Activated naive CD8-positive, alpha-beta T cell treated with anti-CD3 and anti-CD28 coated beads, Interleukin-2, amount 50 U/mL, for 24 hours (primary cell): Measurements from ENCODE around the gene CLSTN3.

Source experiments
- ATAC-seq: fragments of 150-1000 bp; cut with Tn5 transposase; one replicate; pipeline ENCODE4 v1.10.0; 2021
- DNase-seq: peaks from one replicate; pipeline ENCODE4 v3.0.0; 2021
- H3K27ac Mint-ChIP-seq: one replicate; pipeline ENCODE4 v1.8.0; 2021; ENCODE audit warnings: mild to moderate bottlenecking, mixed read lengths
- H3K27me3 Mint-ChIP-seq: one replicate; pipeline ENCODE4 v1.8.0; 2021; ENCODE audit warnings: mixed read lengths
- H3K36me3 Mint-ChIP-seq: one replicate; pipeline ENCODE4 v1.8.0; 2021; ENCODE audit warnings: low read depth, mixed read lengths
- H3K4me1 Mint-ChIP-seq: one replicate; pipeline ENCODE4 v1.8.0; 2021; ENCODE audit warnings: mixed read lengths
- H3K4me3 Mint-ChIP-seq: one replicate; pipeline ENCODE4 v1.8.0; 2021; ENCODE audit warnings: mild to moderate bottlenecking, moderate library complexity, mixed read lengths
- H3K9me3 Mint-ChIP-seq: one replicate; pipeline ENCODE4 v1.8.0; 2021; ENCODE audit warnings: mixed read lengths

CLSTN3 gene

DNA sequence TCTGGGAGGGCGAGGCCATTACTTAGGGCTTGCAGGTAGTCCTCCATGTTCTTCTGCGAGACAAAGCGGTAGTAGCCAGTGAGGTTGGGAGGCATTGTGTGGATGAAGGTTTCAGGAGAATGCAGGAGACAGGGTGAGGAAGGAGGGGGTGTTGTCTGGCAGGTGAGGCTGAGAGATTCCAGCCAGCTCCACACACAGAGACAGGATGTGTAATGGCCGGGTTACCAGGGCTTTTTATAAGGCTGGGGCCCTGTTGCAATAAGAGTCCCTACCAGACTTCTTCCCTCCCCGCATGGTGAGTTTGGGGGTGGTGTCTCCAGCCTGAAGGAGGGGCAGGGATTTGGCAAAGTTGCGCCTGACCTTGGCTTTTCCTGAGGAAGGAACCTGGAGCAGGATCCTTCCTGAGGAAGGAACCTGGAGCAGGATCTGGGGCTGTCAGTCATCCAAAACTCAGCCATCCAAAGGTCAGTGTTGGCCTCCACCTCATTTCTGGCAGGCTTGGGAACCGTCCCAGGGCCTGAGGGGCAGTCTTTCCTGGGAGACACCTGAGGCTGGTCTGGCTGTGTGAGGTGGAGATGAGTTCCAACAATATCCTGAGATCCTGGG, 1.4 kb upstream of the CLSTN3 start, which contains the start of gene RBP5:
TSS of gene RBP5 (minus strand) at position 209 of the 606 bp plus-strand sequence. CDS start at position 95, 114 bp downstream.
- Mint-ChIP-seq H3K4me1 (peaks cover 43% of the 10 kb centered on the region), H3K27ac (no peak within 1 kb of the TSS), H3K27me3 (no peaks in the 10 kb centered on the region), H3K36me3 (peaks cover 4% of the 10 kb centered on the region), H3K9me3 (no peaks in the 10 kb centered on the region), H3K4me3 (peak within 1 kb of the TSS; percentile 87)
- ATAC-seq (no peak), DNase-seq (no peak)

DNA sequence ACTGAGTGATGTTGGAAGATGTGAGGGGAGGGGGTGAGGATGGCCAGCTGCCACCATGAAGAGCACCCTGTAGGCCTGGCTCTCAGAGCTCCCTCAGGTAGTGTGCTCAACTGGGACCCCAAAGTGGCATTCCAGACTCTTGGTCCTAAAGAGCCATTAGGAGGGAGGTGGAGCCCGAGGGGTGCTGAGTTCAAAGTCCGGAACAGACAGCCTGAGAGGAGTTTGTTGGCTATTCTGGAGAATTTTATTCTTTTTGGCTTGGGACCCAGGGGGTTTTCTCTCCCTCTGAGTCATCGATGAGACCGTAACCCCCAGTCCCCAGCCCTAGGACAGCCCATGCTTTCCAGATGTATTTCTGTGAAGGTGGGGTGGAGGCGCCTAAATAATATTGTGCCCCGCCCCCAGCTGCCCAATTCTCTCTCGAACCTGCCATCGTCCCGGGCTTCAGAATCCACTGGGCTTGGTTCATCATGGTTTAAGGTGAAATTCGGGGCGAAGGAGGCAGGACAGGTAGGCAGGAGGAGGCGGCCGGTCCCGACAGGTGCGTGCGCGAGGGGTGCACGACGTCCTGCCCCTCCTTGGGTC, 792 bp upstream of the CLSTN3 start:
- Mint-ChIP-seq H3K4me3 (peak overlapping the region; percentile 87), H3K9me3 (no peaks in the 10 kb centered on the region), H3K36me3 (peaks cover 4% of the 10 kb centered on the region), H3K4me1 (peaks cover 43% of the 10 kb centered on the region), H3K27me3 (no peaks in the 10 kb centered on the region), H3K27ac (no peak overlapping the region)
- ATAC-seq = no peak
- no peak for DNase-seq

DNA sequence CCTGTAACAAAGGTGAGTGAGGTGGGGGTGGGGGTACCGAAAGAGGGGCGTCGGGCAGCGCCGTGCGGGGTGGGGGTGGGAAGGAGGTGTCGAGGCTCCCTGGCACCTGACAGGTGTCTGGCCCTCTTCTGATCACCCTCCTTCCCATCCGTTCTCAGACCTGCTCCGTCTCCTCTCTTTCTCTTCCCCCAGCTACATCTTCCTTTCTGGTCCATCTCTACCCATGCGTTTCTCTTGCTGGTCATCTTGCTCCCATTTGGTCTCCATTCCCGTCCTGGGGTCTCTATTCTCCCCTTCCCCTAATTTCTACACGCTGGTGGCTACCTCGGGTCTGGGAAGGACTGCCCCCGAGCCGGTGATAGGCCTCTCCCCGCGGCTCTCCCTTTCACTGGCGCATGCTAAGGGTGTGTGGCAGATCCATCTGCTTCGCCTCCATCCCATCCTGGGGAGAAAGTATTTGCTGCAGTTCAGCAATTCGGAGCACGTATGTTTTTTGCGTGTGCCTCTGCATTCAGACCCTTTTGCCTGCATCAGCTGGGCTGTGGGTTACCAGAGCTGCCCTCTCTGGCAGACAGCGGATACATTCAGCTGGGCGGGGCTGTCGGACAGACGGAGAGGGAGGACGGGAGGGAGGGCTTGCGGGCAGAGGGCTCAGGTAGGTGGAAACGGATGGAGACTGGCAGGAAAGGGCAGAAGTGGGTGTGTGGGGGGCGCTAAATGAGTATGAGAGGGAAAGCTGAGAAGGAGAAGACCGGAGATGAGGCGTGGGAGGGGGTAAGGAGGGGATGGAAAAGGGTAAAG, 730 bp downstream of the CLSTN3 start:
- Mint-ChIP-seq H3K4me1 (peaks cover 34% of the 10 kb centered on the region), H3K36me3 (peaks cover 8% of the 10 kb centered on the region)

DNA sequence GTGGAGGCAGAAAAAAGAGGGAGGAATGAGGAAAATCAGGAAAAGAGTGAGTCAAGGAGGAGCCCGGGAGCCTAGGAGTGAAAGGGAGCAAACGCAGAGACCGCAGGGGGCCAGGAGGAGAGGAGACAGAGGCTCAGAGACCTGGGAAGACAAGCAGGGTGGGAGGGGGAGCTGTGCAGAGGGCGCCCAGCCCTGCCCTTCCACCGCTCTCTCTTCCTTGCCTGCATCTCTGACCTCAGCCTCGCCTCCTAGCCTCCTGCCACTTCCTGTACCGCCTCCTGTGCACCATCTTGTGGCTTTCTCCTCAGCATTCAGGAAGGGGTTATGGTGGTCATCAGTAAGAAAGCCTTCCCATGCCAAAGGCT, 1.3 kb downstream of the CLSTN3 start:
- H3K4me1 Mint-ChIP-seq = peaks cover 34% of the 10 kb centered on the region
- H3K27me3 Mint-ChIP-seq = no peaks in the 10 kb centered on the region
- no peaks in the 10 kb centered on the region for H3K9me3 Mint-ChIP-seq
- H3K36me3 Mint-ChIP-seq = peaks cover 8% of the 10 kb centered on the region
- ATAC-seq (peak; percentile 64), DNase-seq (peak; percentile 51)
- peak overlapping the region; percentile 50 for H3K27ac Mint-ChIP-seq
- H3K4me3 Mint-ChIP-seq = peak overlapping the region; percentile 87

More for the DNA sequence above, 730 bp downstream of the CLSTN3 start:
- Mint-ChIP-seq H3K27ac (peak overlapping the region; percentile 50), H3K27me3 (no peaks in the 10 kb centered on the region), H3K4me3 (peak overlapping the region; percentile 87), H3K9me3 (no peaks in the 10 kb centered on the region)
- peak; percentile 73 for DNase-seq
- ATAC-seq = peak; percentile 65

DNA sequence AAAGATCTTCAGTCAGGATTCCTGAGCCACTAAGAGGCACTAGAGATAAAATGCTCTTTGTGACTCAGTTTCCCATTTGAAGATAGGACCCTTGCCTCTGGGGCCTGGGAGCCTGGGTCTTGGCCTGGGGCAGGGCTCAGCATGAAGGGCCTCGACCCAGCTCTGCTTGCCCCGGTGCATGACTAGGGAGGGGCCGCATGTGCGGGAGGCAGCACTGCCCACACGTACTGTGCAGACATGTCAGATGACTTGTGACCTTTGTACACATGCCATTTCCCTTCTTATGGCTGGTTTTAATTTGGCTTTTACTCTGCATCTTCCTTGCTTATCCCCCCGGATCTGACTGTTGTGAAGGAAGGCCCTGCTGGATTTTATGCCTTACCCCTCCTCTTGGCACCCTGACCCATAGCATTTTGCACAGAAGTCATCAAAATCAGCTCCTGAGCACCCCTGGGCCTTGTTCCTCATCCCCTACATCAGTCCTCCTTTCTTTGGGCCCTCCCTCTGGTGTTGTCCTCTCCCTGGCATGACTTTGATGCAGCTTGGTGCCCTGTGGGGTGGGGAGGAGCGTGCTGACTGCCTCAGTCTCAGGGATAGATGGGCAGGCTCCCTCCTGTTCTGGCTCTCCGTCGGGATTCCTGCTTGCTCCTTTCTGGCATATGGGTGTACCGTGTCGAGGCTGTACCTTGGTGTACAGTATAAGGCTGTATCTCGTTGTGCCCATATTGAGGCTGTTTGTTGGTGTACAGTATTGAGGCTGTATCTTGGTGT, 4.4 kb downstream of the CLSTN3 start:
- peaks cover 11% of the 10 kb centered on the region for H3K36me3 Mint-ChIP-seq
- no peak overlapping the region for H3K4me3 Mint-ChIP-seq

DNA sequence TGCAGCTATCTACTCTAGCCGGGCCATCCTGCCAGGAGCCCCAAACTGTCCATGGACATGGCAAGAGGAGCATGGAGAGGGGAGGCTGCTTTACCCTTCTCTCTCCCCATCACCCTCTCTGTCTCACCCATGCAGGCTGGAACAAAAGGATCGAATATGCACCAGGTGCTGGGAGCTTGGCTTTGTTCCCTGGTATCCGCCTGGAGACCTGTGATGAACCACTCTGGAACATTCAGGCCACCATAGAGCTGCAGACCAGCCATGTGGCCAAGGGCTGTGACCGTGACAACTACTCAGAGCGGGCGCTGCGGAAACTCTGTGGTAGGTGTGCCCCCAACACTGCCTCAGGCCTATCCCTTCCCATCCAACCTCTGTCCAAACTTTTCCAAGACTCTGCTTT, 5.9 kb downstream of the CLSTN3 start:
- Mint-ChIP-seq H3K9me3 (no peaks in the 10 kb centered on the region), H3K27ac (no peak overlapping the region), H3K4me3 (no peak overlapping the region), H3K36me3 (peaks cover 11% of the 10 kb centered on the region), H3K4me1 (peaks cover 19% of the 10 kb centered on the region), H3K27me3 (no peaks in the 10 kb centered on the region)
- ATAC-seq = no peak
- no peak for DNase-seq

More for the DNA sequence above, 4.4 kb downstream of the CLSTN3 start:
- no peak for ATAC-seq
- DNase-seq = no peak
- Mint-ChIP-seq H3K4me1 (peaks cover 29% of the 10 kb centered on the region), H3K27ac (no peak overlapping the region), H3K27me3 (no peaks in the 10 kb centered on the region), H3K9me3 (no peaks in the 10 kb centered on the region)

DNA sequence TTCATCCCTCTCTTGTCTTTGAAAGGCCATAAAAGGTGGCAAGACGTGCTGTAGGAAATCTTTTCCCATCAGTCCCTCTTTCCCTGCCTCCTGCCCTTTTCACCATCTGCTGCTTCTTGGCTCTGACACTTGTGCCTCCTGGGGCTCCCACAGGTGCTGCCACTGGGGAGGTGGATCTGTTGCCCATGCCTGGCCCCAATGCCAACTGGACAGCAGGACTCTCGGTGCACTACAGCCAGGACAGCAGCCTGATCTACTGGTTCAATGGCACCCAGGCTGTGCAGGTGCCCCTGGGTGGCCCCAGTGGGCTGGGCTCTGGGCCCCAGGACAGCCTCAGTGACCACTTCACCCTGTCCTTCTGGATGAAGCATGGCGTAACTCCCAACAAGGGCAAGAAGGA, 6.5 kb downstream of the CLSTN3 start:
- Mint-ChIP-seq H3K4me3 (no peak overlapping the region), H3K36me3 (peaks cover 14% of the 10 kb centered on the region), H3K27ac (no peak overlapping the region), H3K27me3 (no peaks in the 10 kb centered on the region), H3K4me1 (peaks cover 13% of the 10 kb centered on the region), H3K9me3 (no peaks in the 10 kb centered on the region)
- no peak for ATAC-seq
- DNase-seq = no peak

DNA sequence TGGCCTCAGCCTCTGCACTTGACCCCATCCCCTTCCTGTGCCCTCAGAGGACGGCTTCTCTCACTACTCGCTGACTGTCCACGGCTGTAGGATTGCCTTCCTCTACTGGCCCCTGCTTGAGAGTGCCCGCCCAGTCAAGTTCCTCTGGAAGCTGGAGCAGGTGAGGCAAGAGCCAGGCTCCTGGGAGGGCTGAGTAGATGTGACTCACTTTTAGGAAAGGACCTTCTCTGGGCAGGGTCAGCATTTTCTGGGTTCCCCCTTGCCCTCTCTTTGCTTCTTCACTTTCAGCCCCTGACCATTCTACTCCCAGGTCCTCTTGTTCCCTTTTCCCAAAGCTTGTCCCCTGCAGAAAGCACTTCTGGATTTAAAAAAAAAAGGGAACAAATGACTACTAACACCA, 7.7 kb downstream of the CLSTN3 start:
- ATAC-seq (no peak), DNase-seq (no peak)
- Mint-ChIP-seq H3K9me3 (no peaks in the 10 kb centered on the region), H3K36me3 (peaks cover 14% of the 10 kb centered on the region), H3K4me3 (no peak overlapping the region), H3K27ac (no peak overlapping the region), H3K4me1 (peaks cover 3% of the 10 kb centered on the region), H3K27me3 (no peaks in the 10 kb centered on the region)

DNA sequence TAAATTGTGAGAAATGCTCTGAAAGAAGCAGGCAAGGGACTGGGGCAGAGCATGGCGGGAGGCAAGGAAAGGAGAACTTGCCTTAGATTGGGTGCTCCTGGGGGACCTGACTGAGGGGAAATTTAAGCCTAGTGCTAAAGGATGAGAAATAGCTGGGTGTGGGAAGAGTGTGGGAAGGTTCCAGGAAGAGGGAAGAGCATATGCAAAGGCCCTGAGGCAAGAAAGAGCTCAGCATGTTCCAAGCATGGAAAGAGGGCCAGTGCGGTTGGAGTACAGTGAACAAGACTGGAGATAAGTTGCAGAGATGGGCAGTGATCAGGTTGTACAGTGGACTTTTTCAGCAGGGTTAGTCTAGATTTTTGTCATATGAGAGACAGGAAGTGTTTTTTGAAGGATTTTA, 9.0 kb downstream of the CLSTN3 start:
- no peak for ATAC-seq
- no peak for DNase-seq

DNA sequence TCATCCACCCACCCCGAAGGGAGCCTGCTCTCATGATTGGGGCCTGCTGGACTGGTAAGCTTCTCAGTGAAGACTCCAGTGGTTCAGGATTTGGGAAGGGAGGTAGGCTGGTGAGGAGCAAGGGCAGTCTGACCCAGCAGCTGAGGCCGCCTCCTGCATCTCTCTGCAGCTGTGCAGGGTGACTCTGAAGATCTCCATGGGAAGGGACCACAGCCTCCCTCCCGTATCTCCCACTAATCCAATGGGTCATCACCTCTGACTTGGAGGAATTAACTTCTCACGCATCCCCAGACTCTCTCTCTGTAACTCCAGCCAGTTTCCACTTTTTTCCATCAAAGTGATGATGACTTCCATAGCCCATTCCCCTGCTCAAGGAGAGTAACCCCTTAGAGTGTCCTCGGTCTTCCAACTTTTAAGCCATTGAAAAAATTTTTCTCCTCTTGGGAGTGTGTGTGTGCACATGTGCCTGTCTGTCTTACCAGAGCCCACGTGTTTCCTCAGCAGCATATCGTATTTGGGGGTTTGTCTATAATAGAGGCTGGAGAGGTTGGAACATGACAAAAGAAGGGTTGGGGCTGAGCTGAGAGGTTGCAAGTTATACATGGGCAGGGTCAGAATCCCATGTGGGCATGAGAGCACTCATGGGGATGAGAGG, 11.3 kb downstream of the CLSTN3 start:
- no peaks in the 10 kb centered on the region for H3K9me3 Mint-ChIP-seq
- H3K27me3 Mint-ChIP-seq = no peaks in the 10 kb centered on the region
- no peak overlapping the region for H3K27ac Mint-ChIP-seq
- DNase-seq (no peak), ATAC-seq (no peak)
- H3K4me1 Mint-ChIP-seq = no peaks in the 10 kb centered on the region
- H3K4me3 Mint-ChIP-seq = no peak overlapping the region
- peaks cover 11% of the 10 kb centered on the region for H3K36me3 Mint-ChIP-seq

More for the DNA sequence above, 9.0 kb downstream of the CLSTN3 start:
- H3K4me3 Mint-ChIP-seq = no peak overlapping the region
- H3K36me3 Mint-ChIP-seq = peaks cover 14% of the 10 kb centered on the region
- no peak overlapping the region for H3K27ac Mint-ChIP-seq
- H3K9me3 Mint-ChIP-seq = no peaks in the 10 kb centered on the region
- no peaks in the 10 kb centered on the region for H3K27me3 Mint-ChIP-seq
- H3K4me1 Mint-ChIP-seq = no peaks in the 10 kb centered on the region

DNA sequence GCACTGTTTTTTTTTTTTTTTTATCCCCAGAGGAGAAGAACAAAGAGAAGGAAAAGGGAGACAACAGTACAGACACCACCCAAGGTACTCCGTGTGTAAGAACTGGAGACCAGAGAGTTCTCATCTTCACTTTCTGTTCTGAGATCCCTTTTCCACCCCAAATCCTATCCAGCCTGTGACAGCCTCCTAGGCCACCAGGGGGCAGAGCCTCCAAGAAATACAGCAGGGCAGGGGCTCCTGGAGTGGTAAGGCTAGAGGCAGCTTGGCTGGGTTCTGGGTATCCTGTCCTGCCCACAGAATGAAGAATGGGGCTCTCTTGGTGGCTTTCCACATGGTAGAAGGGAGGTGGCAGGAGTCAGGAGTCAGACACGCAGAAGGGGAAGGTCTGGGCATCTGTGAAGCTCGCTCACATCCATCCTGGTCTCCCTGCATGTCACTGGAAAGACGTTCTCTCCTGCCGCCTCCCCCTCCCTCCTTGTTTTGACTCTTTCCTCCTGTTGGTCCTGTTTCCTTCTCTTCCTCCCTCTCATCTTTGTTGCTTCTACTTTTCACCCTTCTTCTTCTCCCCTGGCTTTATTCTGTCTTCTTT, 12.0 kb downstream of the CLSTN3 start:
- no peak overlapping the region for H3K4me3 Mint-ChIP-seq
- H3K36me3 Mint-ChIP-seq = peaks cover 12% of the 10 kb centered on the region
- H3K27ac Mint-ChIP-seq = no peak overlapping the region
- peak; percentile 86 for ATAC-seq
- H3K9me3 Mint-ChIP-seq = no peaks in the 10 kb centered on the region
- peak; percentile 64 for DNase-seq
- H3K27me3 Mint-ChIP-seq = no peaks in the 10 kb centered on the region
- H3K4me1 Mint-ChIP-seq = no peaks in the 10 kb centered on the region

DNA sequence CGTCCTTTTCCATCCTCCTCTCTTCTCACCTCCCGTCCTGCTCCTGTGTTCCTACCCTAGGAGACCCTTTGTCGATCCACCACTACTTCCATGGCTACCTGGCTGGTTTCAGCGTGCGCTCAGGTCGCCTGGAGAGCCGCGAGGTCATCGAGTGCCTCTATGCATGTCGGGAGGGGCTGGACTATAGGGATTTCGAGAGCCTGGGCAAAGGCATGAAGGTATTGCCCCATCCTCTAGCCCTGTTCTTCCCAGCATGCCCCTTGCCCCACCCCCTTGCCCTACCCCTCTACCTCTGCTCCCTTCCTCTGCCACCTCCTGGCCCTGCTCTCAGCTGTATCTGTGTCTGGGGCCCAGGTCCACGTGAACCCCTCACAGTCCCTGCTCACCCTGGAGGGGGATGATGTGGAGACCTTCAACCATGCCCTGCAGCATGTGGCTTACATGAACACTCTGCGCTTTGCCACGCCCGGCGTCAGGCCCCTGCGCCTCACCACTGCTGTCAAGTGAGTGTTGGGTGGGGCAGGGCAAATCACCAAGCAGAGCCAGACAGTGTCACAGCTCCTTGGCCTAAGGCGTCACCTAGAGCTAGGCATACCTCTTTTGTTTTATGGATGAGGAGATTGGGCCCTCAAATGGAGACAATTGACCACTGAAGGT, 12.8 kb downstream of the CLSTN3 start:
- ATAC-seq = no peak
- H3K36me3 Mint-ChIP-seq = peaks cover 12% of the 10 kb centered on the region
- H3K9me3 Mint-ChIP-seq = no peaks in the 10 kb centered on the region
- H3K4me1 Mint-ChIP-seq = no peaks in the 10 kb centered on the region
- no peak for DNase-seq
- H3K4me3 Mint-ChIP-seq = no peak overlapping the region
- H3K27ac Mint-ChIP-seq = no peak overlapping the region
- H3K27me3 Mint-ChIP-seq = no peaks in the 10 kb centered on the region

DNA sequence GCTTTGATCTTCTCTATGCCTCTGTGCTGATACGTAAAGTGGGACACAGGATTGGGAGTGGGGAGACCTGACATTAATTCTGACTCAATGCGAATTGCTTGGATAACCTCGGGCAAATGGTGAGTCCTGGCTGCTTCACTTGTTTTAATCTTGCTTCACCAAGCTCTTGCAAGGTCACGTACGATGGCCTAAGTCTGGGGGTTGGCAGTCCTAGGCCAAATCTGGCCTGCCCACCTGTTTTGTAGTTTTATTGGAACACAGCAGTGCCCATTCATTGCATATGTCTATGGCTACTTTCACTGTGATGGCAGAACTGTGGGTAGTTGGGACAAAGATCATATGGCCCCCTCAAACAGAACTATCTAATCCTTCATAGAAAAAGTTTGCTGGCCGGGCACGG, 13.4 kb downstream of the CLSTN3 start:
- Mint-ChIP-seq H3K27me3 (no peaks in the 10 kb centered on the region), H3K9me3 (no peaks in the 10 kb centered on the region), H3K27ac (no peak overlapping the region), H3K36me3 (peaks cover 9% of the 10 kb centered on the region), H3K4me1 (no peaks in the 10 kb centered on the region), H3K4me3 (no peak overlapping the region)
- no peak for ATAC-seq
- DNase-seq = no peak
